ENCODE measurements around the gene NT5C3B. TPM values are rescaled to one million over a fixed set of nuclear protein-coding genes. Genes with fewer than 3 reads are reported as not detected.
A peak's percentile ranks its signal among the peaks of the same experiment; 100 is the strongest.
"Not testable (repeated sequence)": the region's sequence is repeated elsewhere in the genome, so short reads cannot be mapped to it uniquely, and the experiment has no call there.

NT5C3B gene
- total RNA-seq, 1 donor from 2014 or later: 123 TPM

DNA sequence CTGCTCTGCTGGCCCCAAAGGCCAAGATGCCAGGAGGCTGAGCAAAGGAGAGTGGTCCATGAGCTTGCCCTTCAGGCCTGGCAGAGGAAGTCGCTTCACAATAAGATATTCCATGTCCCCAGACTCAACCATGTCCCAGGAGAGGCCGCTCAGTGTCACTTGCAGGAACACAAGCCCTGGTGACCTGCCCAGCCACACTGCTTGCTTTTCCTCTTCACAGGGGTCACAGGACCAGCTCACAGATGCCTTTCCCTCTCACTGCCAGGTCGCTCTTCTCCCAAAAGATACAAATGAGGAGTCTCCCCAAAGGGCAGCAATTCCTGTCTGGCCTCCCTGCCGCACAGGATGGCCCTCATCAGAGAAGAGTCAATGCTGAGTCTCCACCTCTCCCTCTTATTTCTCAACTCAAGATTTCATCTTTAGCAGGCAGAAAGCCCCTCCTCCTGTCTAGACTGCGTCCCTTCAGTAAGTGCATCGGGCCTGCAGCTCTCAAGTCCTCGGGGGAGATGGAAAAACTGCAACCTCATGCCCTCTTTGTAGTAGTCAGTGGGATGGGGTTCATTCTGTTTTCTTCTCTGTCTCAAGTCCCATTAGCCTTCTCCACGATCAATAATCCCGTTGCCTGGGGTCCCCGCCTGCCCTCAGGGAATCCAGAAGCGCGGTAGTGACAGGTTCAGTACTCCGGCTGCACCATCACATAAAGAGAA is 54.5 kb downstream of the NT5C3B start:
- no peaks in the 10 kb centered on the region for H3K9me3 Mint-ChIP-seq
- H3K4me3 Mint-ChIP-seq: peak overlapping the region; percentile 64
- no peak for DNase-seq (ENCODE audit: low read depth, low spot score)
- peak overlapping the region; percentile 31 for H3K27ac Mint-ChIP-seq (ENCODE audit: unreplicated experiment)
- H3K36me3 Mint-ChIP-seq (ENCODE audit: low read depth): no peaks in the 10 kb centered on the region
- peaks cover 29% of the 10 kb centered on the region for H3K4me1 Mint-ChIP-seq
- peaks cover 12% of the 10 kb centered on the region for H3K27me3 Mint-ChIP-seq (ENCODE audit: low read depth)
- TF ChIP-seq, protein P1, sequence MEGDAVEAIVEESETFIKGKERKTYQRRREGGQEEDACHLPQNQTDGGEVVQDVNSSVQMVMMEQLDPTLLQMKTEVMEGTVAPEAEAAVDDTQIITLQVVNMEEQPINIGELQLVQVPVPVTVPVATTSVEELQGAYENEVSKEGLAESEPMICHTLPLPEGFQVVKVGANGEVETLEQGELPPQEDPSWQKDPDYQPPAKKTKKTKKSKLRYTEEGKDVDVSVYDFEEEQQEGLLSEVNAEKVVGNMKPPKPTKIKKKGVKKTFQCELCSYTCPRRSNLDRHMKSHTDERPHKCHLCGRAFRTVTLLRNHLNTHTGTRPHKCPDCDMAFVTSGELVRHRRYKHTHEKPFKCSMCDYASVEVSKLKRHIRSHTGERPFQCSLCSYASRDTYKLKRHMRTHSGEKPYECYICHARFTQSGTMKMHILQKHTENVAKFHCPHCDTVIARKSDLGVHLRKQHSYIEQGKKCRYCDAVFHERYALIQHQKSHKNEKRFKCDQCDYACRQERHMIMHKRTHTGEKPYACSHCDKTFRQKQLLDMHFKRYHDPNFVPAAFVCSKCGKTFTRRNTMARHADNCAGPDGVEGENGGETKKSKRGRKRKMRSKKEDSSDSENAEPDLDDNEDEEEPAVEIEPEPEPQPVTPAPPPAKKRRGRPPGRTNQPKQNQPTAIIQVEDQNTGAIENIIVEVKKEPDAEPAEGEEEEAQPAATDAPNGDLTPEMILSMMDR (conservative IDR thresholded peaks at IDR 0.05): no peak

DNA sequence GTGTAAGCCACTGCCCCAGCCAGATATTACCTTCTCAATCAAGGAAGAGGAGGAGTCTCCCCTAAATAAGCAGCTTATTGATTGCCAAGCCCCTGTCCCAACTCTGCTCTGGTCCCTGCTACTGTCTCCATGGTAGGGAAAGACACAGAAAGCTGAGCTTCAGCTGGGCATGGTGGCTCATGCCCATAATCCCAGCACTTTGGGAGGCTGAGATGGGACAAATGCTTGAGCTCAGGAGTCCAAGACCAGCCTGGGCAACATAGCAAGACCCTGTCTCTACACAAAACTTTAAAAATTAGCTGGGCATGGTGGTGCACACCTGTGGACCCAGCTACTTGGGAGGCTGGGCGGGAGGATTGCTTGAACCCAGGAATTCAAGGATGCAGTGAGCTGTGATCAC is 56.1 kb downstream of the NT5C3B start:
- H3K4me1 Mint-ChIP-seq: peaks cover 40% of the 10 kb centered on the region
- H3K9me3 Mint-ChIP-seq: no peaks in the 10 kb centered on the region
- TF ChIP-seq, protein P1 (conservative IDR thresholded peaks at IDR 0.05): no peak
- peaks cover 7% of the 10 kb centered on the region for H3K27me3 Mint-ChIP-seq (ENCODE audit: low read depth)
- H3K27ac Mint-ChIP-seq (ENCODE audit: unreplicated experiment): no peak overlapping the region
- no peaks in the 10 kb centered on the region for H3K36me3 Mint-ChIP-seq (ENCODE audit: low read depth)
- DNase-seq (ENCODE audit: low read depth, low spot score): no peak
- H3K4me3 Mint-ChIP-seq: no peak overlapping the region

DNA sequence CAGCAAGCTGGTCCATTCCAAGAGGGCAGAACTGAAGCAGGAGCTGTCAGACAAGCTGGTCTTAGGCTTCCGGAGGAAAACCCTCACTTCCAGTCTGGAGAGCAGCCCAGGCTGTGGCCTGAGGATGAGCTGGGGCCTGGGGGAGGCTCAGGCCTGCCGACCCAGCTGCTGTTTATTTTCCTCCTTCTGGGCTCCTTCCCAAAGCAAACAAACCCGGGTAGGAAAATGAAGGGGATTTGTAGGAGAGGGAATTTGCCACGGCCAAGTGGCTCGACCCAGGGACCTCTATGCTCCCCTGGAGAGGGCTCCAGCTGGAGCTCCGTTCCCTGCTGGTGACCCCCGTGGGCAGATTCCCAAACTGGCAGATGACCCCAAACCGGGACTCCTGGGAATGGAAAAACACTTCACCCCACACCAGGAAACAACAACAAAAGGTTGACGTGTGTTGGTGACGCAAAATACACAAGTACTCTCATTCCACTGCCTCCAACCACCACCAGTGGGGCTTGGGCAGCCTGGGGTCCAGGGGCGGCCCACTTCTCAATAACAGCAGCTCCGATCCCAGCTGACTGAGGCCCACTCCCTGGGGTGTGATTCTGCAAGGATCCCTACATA is 58.4 kb downstream of the NT5C3B start:
- Mint-ChIP-seq H3K36me3 (ENCODE audit: low read depth) (no peaks in the 10 kb centered on the region), H3K4me1 (peaks cover 48% of the 10 kb centered on the region), H3K27me3 (ENCODE audit: low read depth) (no peaks in the 10 kb centered on the region), H3K27ac (ENCODE audit: unreplicated experiment) (no peak overlapping the region), H3K4me3 (no peak overlapping the region), H3K9me3 (no peaks in the 10 kb centered on the region)
- DNase-seq (ENCODE audit: low read depth, low spot score): no peak
- TF ChIP-seq, protein P1 (conservative IDR thresholded peaks at IDR 0.05): no peak

- Mint-ChIP-seq H3K36me3 (ENCODE audit: low read depth) (no peaks in the 10 kb centered on the region), H3K27ac (ENCODE audit: unreplicated experiment) (no peak overlapping the region), H3K27me3 (ENCODE audit: low read depth) (no peaks in the 10 kb centered on the region), H3K4me3 (no peak overlapping the region), H3K9me3 (no peaks in the 10 kb centered on the region), H3K4me1 (peaks cover 47% of the 10 kb centered on the region)
- DNase-seq (ENCODE audit: low read depth, low spot score): no peak
- TF ChIP-seq, protein P1 (conservative IDR thresholded peaks at IDR 0.05): no peak
Measured at GRCh38 chr17:41777157-41777573, 58.9 kb downstream of the NT5C3B start.

- not testable (repeated sequence) for H3K27me3 Mint-ChIP-seq (ENCODE audit: low read depth); DNase-seq (ENCODE audit: low read depth, low spot score); H3K9me3 Mint-ChIP-seq; H3K27ac Mint-ChIP-seq (ENCODE audit: unreplicated experiment); H3K4me3 Mint-ChIP-seq; H3K36me3 Mint-ChIP-seq (ENCODE audit: low read depth)
- H3K4me1 Mint-ChIP-seq: peaks cover 39% of the 10 kb centered on the region
Measured at GRCh38 chr17:41776262-41776900, 59.7 kb downstream of the NT5C3B start.
